ENCODE data around the gene IFFO2. TPM values are rescaled to one million over a fixed set of nuclear protein-coding genes. Genes with fewer than 3 reads are reported as not detected.
A peak's percentile ranks its signal among the peaks of the same experiment; 100 is the strongest.

IFFO2 gene
- total RNA-seq, 2 donors from 2014 or later: 99.8 to 119 TPM

DNA sequence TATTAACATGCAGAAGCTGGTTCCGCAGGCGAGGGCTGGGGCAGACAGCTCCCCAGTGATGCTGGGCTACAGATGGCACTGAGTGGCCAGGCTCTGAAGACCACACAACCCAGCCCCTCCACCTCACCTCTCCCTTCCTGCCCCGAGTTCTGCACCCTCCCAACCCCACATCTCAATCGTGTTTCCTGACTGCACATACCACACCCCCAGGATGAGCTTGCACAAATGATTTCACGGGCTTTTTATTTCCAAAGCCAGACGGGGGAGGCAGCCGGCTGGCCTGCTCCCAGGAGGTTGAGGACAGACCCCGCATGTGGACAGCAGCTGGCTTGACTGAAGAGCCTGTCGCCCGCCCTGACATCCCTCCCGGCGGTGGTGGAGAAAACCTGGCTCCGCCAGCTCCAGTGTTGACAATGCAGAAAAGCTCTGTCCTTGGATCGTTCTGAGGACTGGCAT, 32.7 kb downstream of the IFFO2 start:
- H3K4me1 Mint-ChIP-seq: peaks cover 44% of the 10 kb centered on the region
- peaks cover 2% of the 10 kb centered on the region for H3K36me3 Mint-ChIP-seq (ENCODE audit: low read depth)
- DNase-seq (no peak), ATAC-seq (no peak)
- H3K27ac Mint-ChIP-seq: peak overlapping the region; percentile 72
- H3K4me3 Mint-ChIP-seq: peak overlapping the region; percentile 73
- no peaks in the 10 kb centered on the region for H3K27me3 Mint-ChIP-seq
- H3K9me3 ChIP-seq (ENCODE audit: control insufficient read depth, low read length, poor library complexity, severe bottlenecking): no peaks in the 10 kb centered on the region

DNA sequence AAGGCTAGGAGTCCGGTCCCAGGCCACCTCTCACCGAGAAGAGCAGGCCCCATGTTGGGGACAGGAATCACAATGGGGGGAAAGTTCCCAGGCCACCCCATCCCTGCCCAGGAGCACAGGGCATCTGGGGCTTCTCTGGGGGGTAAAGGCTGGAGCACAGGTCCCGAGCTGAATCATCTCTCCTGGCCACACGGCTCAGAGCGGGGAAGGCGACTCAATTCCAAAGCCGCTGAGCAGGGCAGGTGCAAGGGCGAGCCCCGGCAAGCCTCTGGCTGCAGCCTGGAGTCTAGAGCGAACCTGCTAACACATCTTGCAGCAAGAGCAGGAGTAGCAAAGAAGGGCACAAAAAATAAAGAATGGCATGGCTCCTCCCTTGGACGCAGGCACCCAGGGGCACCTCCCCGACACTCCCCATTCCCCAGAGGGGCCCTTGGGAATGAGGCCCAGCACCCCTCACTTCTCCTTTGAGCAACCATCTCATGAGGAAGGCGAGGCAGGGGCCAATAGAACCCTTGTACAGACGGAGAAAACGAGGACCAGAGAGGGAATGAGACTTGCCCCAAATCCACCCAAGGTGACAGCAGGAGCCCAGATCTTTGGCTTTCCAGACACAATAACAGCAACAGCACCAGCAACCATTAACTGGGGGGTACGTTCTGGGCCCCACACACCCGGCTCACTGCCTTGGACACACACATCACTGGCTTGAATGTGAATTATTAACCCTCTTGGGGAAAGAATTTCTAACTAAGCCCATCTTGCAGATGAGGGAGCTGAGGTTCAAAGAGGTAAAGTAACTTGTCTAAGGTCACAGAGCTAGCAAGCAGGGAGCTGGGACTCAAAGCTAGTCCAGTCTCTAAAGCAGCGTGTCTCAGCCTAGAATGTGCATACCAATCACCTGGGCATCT, 33.4 kb downstream of the IFFO2 start:
- Mint-ChIP-seq H3K36me3 (ENCODE audit: low read depth) (peaks cover 2% of the 10 kb centered on the region), H3K27me3 (no peaks in the 10 kb centered on the region), H3K27ac (peak overlapping the region; percentile 72), H3K4me3 (peak overlapping the region; percentile 73), H3K4me1 (peaks cover 45% of the 10 kb centered on the region)
- H3K9me3 ChIP-seq (ENCODE audit: control insufficient read depth, low read length, poor library complexity, severe bottlenecking): no peaks in the 10 kb centered on the region
- DNase-seq: no peak
- ATAC-seq: no peak

DNA sequence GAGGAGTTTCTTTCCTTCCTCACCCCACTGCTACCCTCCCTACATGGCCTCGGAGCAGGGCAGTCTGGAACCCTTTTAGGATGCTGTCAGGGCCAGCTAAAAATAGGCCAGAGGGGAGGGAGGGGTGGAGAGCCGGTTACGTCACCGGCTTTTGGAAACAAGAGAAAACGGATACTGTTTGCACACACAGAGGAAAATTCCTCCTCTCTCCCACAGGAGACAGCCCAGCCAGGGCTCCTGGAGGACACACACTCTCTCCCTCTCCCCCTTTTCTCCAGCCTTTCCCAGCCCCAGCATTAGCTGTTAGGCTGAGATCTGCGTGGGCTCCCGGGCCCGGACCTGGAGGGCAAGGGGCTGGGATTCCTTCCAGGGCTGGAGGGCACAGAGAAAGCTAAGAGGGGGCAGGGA, 34.2 kb downstream of the IFFO2 start:
- no peaks in the 10 kb centered on the region for H3K9me3 ChIP-seq (ENCODE audit: control insufficient read depth, low read length, poor library complexity, severe bottlenecking)
- DNase-seq (no peak), ATAC-seq (no peak)
- peaks cover 2% of the 10 kb centered on the region for H3K36me3 Mint-ChIP-seq (ENCODE audit: low read depth)
- H3K27ac Mint-ChIP-seq: peak overlapping the region; percentile 72
- H3K27me3 Mint-ChIP-seq: no peaks in the 10 kb centered on the region
- no peak overlapping the region for H3K4me3 Mint-ChIP-seq
- peaks cover 38% of the 10 kb centered on the region for H3K4me1 Mint-ChIP-seq

DNA sequence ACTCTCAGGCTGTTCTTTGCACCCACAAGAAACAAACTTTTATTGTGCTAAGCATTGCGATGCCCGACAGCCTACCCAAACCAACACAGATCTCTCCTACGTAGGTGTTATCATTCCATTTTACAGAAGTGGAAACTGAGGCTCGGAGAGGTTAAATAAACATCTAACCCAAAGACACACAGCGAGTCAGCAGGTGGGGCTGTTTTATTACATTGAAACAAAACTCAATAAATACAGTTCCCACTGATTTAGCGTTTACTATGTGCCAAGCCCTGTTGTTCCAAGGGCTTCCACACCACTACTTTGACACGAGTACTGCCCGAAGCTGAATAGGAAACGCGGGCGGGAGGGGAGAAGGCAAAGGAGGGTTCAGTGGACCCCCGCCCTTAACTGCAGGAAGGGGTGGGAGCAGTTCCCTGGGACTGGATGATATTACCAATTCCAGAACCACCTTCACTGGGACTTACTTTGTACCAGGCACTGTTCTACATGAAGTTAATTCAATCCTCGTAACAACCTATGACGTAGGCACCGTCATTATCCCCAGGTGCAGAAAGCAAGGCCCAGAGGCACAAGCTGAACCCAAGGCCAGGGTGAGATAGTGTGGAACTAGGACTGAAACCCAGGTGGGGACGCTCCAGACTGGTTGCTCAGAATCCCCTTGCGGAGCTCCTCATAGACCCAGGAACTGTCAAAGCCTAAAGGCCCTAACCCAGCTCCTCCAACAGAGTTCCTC, 34.8 kb downstream of the IFFO2 start:
- Mint-ChIP-seq H3K27ac (no peak overlapping the region), H3K27me3 (no peaks in the 10 kb centered on the region), H3K4me1 (peaks cover 35% of the 10 kb centered on the region), H3K36me3 (ENCODE audit: low read depth) (peaks cover 2% of the 10 kb centered on the region), H3K4me3 (peak overlapping the region; percentile 28)
- ATAC-seq: no peak
- H3K9me3 ChIP-seq (ENCODE audit: control insufficient read depth, low read length, poor library complexity, severe bottlenecking): no peaks in the 10 kb centered on the region
- no peak for DNase-seq

DNA sequence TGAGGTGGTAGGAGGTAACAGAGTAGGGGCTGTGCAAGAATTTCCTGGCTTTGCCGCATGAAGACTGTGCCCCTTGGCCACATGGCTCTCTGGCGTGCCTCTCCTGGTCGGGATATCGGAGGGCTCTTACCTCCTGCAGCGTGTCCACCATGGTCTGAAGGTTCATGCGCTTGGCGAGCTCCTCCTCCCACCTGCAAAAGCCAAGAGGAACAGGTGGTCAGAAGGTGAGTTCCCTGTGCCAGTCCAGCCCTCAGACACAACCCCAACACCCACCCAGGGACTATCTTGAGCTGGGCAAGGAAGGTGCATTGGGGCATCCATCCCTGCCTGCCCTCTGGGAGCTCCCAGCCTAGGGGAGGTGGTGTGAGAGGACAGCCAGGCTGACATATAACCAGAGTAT, 35.5 kb downstream of the IFFO2 start:
- H3K9me3 ChIP-seq (ENCODE audit: control insufficient read depth, low read length, poor library complexity, severe bottlenecking): no peaks in the 10 kb centered on the region
- no peak for DNase-seq
- Mint-ChIP-seq H3K4me3 (no peak overlapping the region), H3K36me3 (ENCODE audit: low read depth) (peaks cover 2% of the 10 kb centered on the region), H3K4me1 (peaks cover 33% of the 10 kb centered on the region), H3K27me3 (no peaks in the 10 kb centered on the region), H3K27ac (no peak overlapping the region)
- no peak for ATAC-seq

DNA sequence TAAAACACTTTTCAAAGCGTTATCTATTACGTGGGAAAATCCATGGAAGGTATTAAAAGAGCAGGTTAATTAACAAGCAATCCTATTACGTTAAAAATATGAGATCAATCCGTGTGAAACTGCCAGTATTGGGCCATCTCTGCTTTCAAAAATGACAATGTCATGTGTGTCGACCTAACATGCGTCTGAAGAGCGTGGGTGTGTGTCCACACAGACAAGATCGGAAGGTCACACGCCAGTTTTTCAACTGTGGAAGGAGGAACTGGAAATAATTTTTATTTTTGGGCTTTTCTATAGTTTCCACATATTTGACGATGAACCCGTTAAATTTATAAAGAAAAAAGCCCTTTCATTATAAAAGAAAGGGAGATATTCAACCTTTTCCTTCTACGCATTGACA, 36.5 kb downstream of the IFFO2 start:
- H3K36me3 Mint-ChIP-seq (ENCODE audit: low read depth): no peaks in the 10 kb centered on the region
- peaks cover 29% of the 10 kb centered on the region for H3K4me1 Mint-ChIP-seq
- H3K27me3 Mint-ChIP-seq: no peaks in the 10 kb centered on the region
- no peaks in the 10 kb centered on the region for H3K9me3 ChIP-seq (ENCODE audit: control insufficient read depth, low read length, poor library complexity, severe bottlenecking)
- no peak overlapping the region for H3K4me3 Mint-ChIP-seq
- ATAC-seq (no peak), DNase-seq (no peak)
- H3K27ac Mint-ChIP-seq: no peak overlapping the region

DNA sequence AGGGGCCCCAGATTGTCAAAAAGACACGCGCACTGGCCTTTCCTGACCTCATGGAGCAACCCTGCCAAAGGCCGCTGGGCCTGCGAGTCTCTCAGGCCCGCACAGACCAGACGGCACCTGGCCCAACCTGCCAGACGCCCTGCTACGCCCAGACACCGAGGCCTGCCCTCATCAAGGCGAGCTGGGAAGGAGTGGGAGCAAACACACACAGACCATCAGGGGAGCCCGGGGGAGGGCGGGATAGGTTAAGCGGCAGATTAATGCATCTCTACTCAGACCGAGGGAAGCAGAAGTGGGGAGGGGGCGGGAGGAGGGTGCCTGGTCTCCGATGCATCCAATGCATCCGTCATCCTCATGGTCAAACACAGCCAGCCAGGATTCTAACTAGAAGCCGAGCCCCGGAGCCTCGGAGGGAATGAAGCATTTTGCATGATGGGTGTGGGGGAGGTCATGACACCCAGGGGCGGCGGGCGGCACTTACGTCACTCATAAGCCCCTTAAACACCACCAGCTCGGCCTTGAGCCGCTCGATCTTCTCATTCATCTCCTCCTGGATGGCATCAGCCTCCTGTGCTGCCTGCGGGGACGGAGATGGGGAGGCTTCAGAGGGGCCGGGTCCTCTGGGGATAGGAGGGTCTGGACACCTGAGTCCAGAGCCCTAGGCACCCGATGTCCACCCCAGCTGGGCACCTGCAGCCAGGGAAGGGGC, 37.1 kb downstream of the IFFO2 start:
- no peak for ATAC-seq

DNA sequence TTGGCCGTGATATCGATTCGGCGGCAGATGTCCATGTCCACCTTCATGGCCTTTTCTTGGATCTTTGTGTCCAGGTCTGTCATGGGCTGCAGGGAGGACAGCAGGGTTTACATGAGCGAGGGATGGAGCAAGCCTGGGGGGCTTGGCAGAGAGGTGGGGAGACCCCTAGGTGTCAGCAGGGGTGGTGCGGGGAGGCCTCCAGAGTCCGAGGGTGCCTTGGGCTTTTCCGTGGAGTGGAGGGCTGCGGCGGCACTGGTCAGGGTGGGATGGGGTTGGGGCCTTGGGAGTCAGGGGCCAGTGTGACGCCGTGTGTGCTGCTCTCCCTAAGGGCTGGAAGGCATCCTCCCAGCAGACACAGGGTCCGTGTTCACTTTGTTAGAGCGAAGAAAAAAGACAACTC, 38.1 kb downstream of the IFFO2 start:
- no peaks in the 10 kb centered on the region for H3K36me3 Mint-ChIP-seq (ENCODE audit: low read depth)
- peak overlapping the region; percentile 81 for H3K27ac Mint-ChIP-seq
- no peaks in the 10 kb centered on the region for H3K27me3 Mint-ChIP-seq
- H3K9me3 ChIP-seq (ENCODE audit: control insufficient read depth, low read length, poor library complexity, severe bottlenecking): no peaks in the 10 kb centered on the region
- H3K4me3 Mint-ChIP-seq: peak overlapping the region; percentile 39
- peaks cover 24% of the 10 kb centered on the region for H3K4me1 Mint-ChIP-seq
- ATAC-seq (no peak), DNase-seq (no peak)

More for the DNA sequence above, 37.1 kb downstream of the IFFO2 start:
- no peak for DNase-seq
- Mint-ChIP-seq H3K4me3 (peak overlapping the region; percentile 31), H3K27ac (peak overlapping the region; percentile 81), H3K4me1 (peaks cover 28% of the 10 kb centered on the region), H3K27me3 (no peaks in the 10 kb centered on the region), H3K36me3 (ENCODE audit: low read depth) (no peaks in the 10 kb centered on the region)
- no peaks in the 10 kb centered on the region for H3K9me3 ChIP-seq (ENCODE audit: control insufficient read depth, low read length, poor library complexity, severe bottlenecking)

DNA sequence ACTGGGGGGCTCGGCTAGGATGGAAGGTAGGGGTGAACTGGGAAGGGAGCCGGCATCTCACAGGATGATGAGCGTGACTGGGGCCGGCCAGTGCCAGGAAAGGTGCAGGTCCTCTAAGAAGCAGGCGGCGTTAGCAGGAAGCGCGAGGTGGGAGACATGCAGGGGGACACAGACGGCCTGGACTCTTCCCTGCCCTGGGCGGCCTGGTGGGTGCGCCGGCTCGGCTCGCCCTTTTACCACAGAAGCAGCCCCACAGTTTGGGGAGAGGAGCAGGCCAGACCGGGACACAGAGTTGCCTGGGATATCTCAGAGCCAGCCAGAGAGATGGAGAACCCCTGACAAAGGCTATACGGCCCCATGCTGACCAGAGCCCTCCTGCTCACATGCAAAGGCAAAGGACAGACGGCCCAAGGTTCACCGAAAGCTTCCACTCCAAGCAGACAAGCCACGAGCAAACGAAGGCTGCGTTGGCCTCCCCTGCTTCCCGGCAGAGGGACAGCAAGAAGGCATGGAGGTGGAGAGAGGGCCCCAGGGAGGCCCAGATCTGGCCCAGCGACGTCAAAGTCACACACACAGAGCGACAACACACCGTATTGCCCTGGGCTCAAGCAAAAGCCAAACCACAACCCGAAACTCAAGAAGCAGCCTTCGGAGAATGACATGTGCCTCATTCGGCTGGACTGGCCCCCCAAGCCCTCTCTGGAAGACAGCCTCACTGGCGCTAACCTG, 39.2 kb downstream of the IFFO2 start:
- no peaks in the 10 kb centered on the region for H3K36me3 Mint-ChIP-seq (ENCODE audit: low read depth)
- no peak overlapping the region for H3K4me3 Mint-ChIP-seq

DNA sequence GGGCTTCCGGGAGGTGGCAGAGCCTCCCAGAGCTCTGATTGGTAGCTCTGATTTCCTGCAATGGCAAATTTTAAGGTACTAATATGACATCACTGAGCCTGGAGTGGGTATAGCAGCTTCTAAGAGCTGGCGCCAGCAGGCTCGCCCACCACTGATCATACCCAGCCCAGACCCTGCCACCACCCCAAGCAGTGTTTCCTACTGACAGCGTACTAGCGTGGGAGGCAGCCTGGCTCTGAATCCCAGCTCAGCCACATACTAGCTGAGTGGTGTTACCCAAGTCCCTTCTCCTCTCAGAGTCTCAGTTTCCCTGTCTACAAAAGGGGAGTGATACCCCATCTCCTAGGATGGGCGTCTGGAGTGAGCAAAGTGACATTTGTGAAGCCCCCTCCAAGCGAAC, 41.1 kb downstream of the IFFO2 start:
- ATAC-seq: no peak
- H3K4me1 Mint-ChIP-seq: peaks cover 24% of the 10 kb centered on the region
- H3K27me3 Mint-ChIP-seq: no peaks in the 10 kb centered on the region
- DNase-seq: no peak
- no peak overlapping the region for H3K27ac Mint-ChIP-seq
- peaks cover 6% of the 10 kb centered on the region for H3K36me3 Mint-ChIP-seq (ENCODE audit: low read depth)
- H3K9me3 ChIP-seq (ENCODE audit: control insufficient read depth, low read length, poor library complexity, severe bottlenecking): no peaks in the 10 kb centered on the region
- no peak overlapping the region for H3K4me3 Mint-ChIP-seq

More for the DNA sequence above, 39.2 kb downstream of the IFFO2 start:
- Mint-ChIP-seq H3K27me3 (no peaks in the 10 kb centered on the region), H3K27ac (peak overlapping the region; percentile 29), H3K4me1 (peaks cover 25% of the 10 kb centered on the region)
- no peak for ATAC-seq
- no peaks in the 10 kb centered on the region for H3K9me3 ChIP-seq (ENCODE audit: control insufficient read depth, low read length, poor library complexity, severe bottlenecking)
- DNase-seq: no peak

DNA sequence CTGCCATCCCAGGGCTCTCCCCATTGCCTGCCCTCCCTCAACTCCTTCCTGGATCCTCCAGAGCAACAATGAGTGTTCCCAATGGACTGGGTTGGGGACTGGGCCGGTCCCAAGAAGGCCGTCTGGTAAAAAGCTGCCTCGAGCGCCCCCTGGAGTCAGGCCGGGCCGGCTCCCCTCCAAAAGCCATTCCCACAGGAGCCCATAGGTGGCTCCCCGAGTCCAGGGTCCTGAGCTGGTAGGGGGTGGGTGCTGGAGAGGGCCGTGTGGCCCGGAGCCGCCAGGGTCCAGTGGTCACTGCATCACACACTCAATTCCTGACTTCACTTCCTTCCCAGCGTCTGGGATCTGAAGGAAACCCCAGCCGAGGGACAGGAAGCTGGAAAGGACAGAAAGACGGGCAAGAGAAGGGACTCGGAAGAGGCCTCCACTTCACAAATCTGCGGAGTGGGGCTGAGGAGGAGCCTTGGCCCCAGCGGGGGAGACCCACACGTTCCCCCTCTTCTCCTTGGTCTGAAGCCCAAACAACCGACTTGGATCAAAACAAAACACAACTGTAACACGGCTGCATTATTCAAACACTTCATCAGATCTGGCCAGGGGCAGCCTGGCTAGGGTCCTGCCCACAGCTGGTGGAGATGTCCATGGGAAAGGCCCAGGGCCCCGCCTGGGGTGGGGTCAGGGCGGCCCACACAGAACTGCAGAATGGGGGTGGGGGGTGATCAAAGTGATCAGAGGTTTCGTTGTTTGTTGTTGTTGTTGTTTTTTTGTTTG, 43.2 kb downstream of the IFFO2 start:
- H3K36me3 Mint-ChIP-seq (ENCODE audit: low read depth): peaks cover 6% of the 10 kb centered on the region
- no peaks in the 10 kb centered on the region for H3K9me3 ChIP-seq (ENCODE audit: control insufficient read depth, low read length, poor library complexity, severe bottlenecking)
- H3K27ac Mint-ChIP-seq: peak overlapping the region; percentile 92
- no peaks in the 10 kb centered on the region for H3K27me3 Mint-ChIP-seq
- DNase-seq (peak; percentile 59 to 68 (median 62)), ATAC-seq (peak; percentile 72)
- H3K4me1 Mint-ChIP-seq: peaks cover 28% of the 10 kb centered on the region
- peak overlapping the region; percentile 67 for H3K4me3 Mint-ChIP-seq

DNA sequence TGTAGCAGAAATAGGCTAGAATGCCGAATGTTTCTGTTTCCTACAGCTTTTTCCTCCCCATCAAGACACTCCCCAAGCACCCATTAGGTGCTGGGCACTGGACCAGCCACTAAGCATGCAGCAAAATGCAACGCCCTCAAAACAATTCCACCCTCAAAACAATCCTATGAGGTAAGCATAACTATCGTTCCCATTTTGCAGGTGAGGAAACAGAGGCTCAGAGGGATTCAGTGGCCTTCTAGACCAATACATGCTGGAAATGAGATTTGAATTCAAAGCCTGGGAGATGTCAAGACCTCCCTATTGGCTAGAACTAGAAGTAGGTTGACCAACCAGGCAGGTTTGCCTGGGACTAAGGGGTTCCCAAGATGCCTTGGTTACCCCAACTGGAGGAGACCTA, 43.9 kb downstream of the IFFO2 start:
- DNase-seq (no peak), ATAC-seq (no peak)
- H3K9me3 ChIP-seq (ENCODE audit: control insufficient read depth, low read length, poor library complexity, severe bottlenecking): no peaks in the 10 kb centered on the region
- Mint-ChIP-seq H3K27me3 (no peaks in the 10 kb centered on the region), H3K4me1 (peaks cover 28% of the 10 kb centered on the region), H3K4me3 (no peak overlapping the region), H3K36me3 (ENCODE audit: low read depth) (peaks cover 6% of the 10 kb centered on the region), H3K27ac (peak overlapping the region; percentile 92)

Data from T-helper 17 cell (primary cell).